ENCODE results near the gene TBC1D1.
A peak's percentile ranks its signal among the peaks of the same experiment; 100 is the strongest.

TBC1D1 gene

GRCh38 chr4:38120772-38121171 lies 229.9 kb downstream of the TBC1D1 start:
- Histone ChIP-seq H2BK120ac (ENCODE audit: insufficient read depth, low read length, poor library complexity) (peak overlapping the region; percentile 30), H3K23ac (ENCODE audit: low read length) (no peak overlapping the region), H4K91ac (ENCODE audit: low read depth, low read length) (peak overlapping the region; percentile 32), H2BK5ac (ENCODE audit: low read depth, low read length, poor library complexity) (peak overlapping the region; percentile 22), H3K9me3 (ENCODE audit: insufficient read depth, low read depth, low read length) (no peaks in the 10 kb centered on the region), H3K36me3 (ENCODE audit: control insufficient read depth in 1 of 2, insufficient read depth in 2 of 2, low read length in 2 of 2) (peaks cover 13 to 29% of the 10 kb centered on the region in 2 experiments), H3K79me2 (ENCODE audit: control insufficient read depth, insufficient read depth, low read length, poor library complexity) (no peaks in the 10 kb centered on the region), H2BK12ac (ENCODE audit: low read length) (peak overlapping the region; percentile 65), H3K4me2 (ENCODE audit: low read length) (no peak overlapping the region), H3K9ac (ENCODE audit: low read length) (no peak overlapping the region), H3K4me1 (ENCODE audit: control insufficient read depth in 1 of 2, insufficient read depth in 2 of 2, low read length in 2 of 2) (peaks cover 9 to 13% of the 10 kb centered on the region in 2 experiments), H2AFZ (ENCODE audit: insufficient read depth, low read length, poor library complexity) (no peak overlapping the region), H3K18ac (ENCODE audit: low read length) (peak overlapping the region; percentile 35), H3K79me1 (ENCODE audit: low read length) (peaks cover 12% of the 10 kb centered on the region), H3K4me3 (ENCODE audit: low read depth, low read length) (no peak overlapping the region), H4K8ac (ENCODE audit: low read depth, low read length) (no peak overlapping the region), H3K4ac (ENCODE audit: low read depth, low read length) (no peak overlapping the region), H3K27me3 (ENCODE audit: insufficient read depth, low read length) (no peaks in the 10 kb centered on the region), H3K14ac (ENCODE audit: low read length) (peak overlapping the region; percentile 57), H2AK5ac (ENCODE audit: low read length) (no peak overlapping the region), H4K12ac (ENCODE audit: low read depth, low read length) (no peak overlapping the region), H3K27ac (ENCODE audit: low read depth, low read length) (peak overlapping the region; percentile 60)
- WGBS (ENCODE audit: extremely low coverage, insufficient coverage, insufficient read length): no CpG with 5 or more reads among the region's 4 CpGs
- DNase-seq: no peak

DNA sequence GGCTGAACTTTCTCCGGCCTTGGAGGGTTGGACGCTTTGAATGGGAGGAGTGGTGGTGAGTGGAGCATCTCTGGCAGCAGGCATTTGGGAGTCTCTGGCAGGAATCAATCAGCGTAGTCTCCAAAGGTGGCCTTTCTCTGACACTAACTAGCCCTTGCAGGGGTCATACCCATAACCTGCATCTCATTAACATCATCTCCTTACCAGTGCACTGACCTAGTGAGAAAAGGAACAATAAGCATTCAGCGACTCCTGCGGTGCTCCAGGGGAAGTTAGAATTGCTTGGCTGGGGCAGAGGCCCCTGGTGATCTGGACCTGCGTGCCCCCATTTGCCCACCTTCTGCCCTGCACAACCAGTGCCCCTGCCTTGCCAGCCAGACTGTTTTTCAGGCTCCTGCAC lies 231.2 kb downstream of the TBC1D1 start:
- Histone ChIP-seq H3K27ac (ENCODE audit: low read depth, low read length) (no peak overlapping the region), H3K36me3 (ENCODE audit: control insufficient read depth in 1 of 2, insufficient read depth in 2 of 2, low read length in 2 of 2) (peaks cover 13 to 24% of the 10 kb centered on the region in 2 experiments), H3K4me3 (ENCODE audit: low read depth, low read length) (no peak overlapping the region), H3K9me3 (ENCODE audit: insufficient read depth, low read depth, low read length) (no peaks in the 10 kb centered on the region), H3K4me1 (ENCODE audit: control insufficient read depth in 1 of 2, insufficient read depth in 2 of 2, low read length in 2 of 2) (peaks cover 14 to 15% of the 10 kb centered on the region in 2 experiments), H3K27me3 (ENCODE audit: insufficient read depth, low read length) (no peaks in the 10 kb centered on the region), H3K18ac (ENCODE audit: low read length) (no peak overlapping the region), H3K23ac (ENCODE audit: low read length) (no peak overlapping the region), H2BK120ac (ENCODE audit: insufficient read depth, low read length, poor library complexity) (peak overlapping the region; percentile 16), H4K12ac (ENCODE audit: low read depth, low read length) (no peak overlapping the region), H4K91ac (ENCODE audit: low read depth, low read length) (no peak overlapping the region), H2BK12ac (ENCODE audit: low read length) (no peak overlapping the region), H3K79me2 (ENCODE audit: control insufficient read depth, insufficient read depth, low read length, poor library complexity) (no peaks in the 10 kb centered on the region), H2BK5ac (ENCODE audit: low read depth, low read length, poor library complexity) (no peak overlapping the region), H4K8ac (ENCODE audit: low read depth, low read length) (no peak overlapping the region), H3K9ac (ENCODE audit: low read length) (no peak overlapping the region), H3K79me1 (ENCODE audit: low read length) (peaks cover 12% of the 10 kb centered on the region), H3K4ac (ENCODE audit: low read depth, low read length) (no peak overlapping the region), H3K4me2 (ENCODE audit: low read length) (no peak overlapping the region), H2AFZ (ENCODE audit: insufficient read depth, low read length, poor library complexity) (no peak overlapping the region), H2AK5ac (ENCODE audit: low read length) (peak overlapping the region; percentile 53), H3K14ac (ENCODE audit: low read length) (no peak overlapping the region)
- WGBS (ENCODE audit: extremely low coverage, insufficient coverage, insufficient read length): no CpG with 5 or more reads among the region's 6 CpGs
- no peak for DNase-seq

DNA sequence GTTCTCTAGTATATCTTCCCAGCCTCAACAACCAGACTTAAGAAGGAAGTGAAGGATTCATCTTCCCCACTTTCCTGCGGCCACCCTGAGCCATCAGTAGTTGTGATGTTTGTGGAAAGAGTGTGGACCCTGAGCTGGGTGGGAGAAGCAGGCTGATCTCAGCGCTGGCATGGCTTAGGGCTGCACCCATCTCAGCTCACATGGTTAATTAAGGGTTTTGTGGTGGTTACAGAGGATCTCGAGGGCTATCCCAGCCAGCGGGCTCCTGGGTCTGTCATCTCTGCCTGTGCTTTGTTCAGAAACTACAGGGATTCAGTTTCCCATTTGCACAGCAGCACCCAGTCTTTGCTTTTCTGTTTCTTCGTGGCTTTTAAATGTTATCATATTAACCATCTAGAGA lies 232.7 kb downstream of the TBC1D1 start:
- Histone ChIP-seq H3K27ac (ENCODE audit: low read depth, low read length) (no peak overlapping the region), H3K18ac (ENCODE audit: low read length) (no peak overlapping the region), H2AK5ac (ENCODE audit: low read length) (no peak overlapping the region), H3K4ac (ENCODE audit: low read depth, low read length) (no peak overlapping the region), H4K91ac (ENCODE audit: low read depth, low read length) (no peak overlapping the region), H3K9ac (ENCODE audit: low read length) (no peak overlapping the region), H3K79me1 (ENCODE audit: low read length) (peaks cover 11% of the 10 kb centered on the region), H4K12ac (ENCODE audit: low read depth, low read length) (no peak overlapping the region), H3K4me3 (ENCODE audit: low read depth, low read length) (no peak overlapping the region), H3K36me3 (ENCODE audit: control insufficient read depth in 1 of 2, insufficient read depth in 2 of 2, low read length in 2 of 2) (peaks cover 8 to 15% of the 10 kb centered on the region in 2 experiments), H3K9me3 (ENCODE audit: insufficient read depth, low read depth, low read length) (no peaks in the 10 kb centered on the region), H3K27me3 (ENCODE audit: insufficient read depth, low read length) (no peaks in the 10 kb centered on the region), H3K4me1 (ENCODE audit: control insufficient read depth in 1 of 2, insufficient read depth in 2 of 2, low read length in 2 of 2) (peaks cover 20% of the 10 kb centered on the region in 2 experiments), H4K8ac (ENCODE audit: low read depth, low read length) (no peak overlapping the region), H3K14ac (ENCODE audit: low read length) (no peak overlapping the region), H3K23ac (ENCODE audit: low read length) (no peak overlapping the region), H3K79me2 (ENCODE audit: control insufficient read depth, insufficient read depth, low read length, poor library complexity) (no peaks in the 10 kb centered on the region), H3K4me2 (ENCODE audit: low read length) (no peak overlapping the region), H2AFZ (ENCODE audit: insufficient read depth, low read length, poor library complexity) (no peak overlapping the region), H2BK120ac (ENCODE audit: insufficient read depth, low read length, poor library complexity) (no peak overlapping the region), H2BK5ac (ENCODE audit: low read depth, low read length, poor library complexity) (no peak overlapping the region), H2BK12ac (ENCODE audit: low read length) (no peak overlapping the region)
- WGBS (ENCODE audit: extremely low coverage, insufficient coverage, insufficient read length): no CpG with 5 or more reads among the region's 5 CpGs
- DNase-seq: no peak

DNA sequence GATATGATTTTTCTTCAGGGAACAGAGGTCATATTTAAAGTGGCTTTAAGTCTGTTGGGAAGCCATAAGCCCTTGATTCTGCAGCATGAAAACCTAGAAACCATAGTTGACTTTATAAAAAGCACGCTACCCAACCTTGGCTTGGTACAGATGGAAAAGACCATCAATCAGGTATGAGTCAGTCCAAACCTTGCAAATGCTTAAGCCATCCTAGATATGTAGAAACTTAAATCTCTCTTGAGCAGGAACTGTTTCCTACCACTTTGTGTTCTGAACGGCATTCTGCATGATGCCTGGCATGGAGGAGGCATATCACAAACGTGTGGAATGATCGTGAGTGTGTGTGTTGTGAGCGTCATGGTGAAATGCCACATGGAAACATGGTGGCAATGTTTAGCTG lies 234.1 kb downstream of the TBC1D1 start:
- no peak overlapping the region for H2BK120ac ChIP-seq (ENCODE audit: insufficient read depth, low read length, poor library complexity)
- WGBS (ENCODE audit: extremely low coverage, insufficient coverage, insufficient read length): no CpG with 5 or more reads among the region's 5 CpGs
- H3K9ac ChIP-seq (ENCODE audit: low read length): no peak overlapping the region
- H3K27me3 ChIP-seq (ENCODE audit: insufficient read depth, low read length): no peaks in the 10 kb centered on the region
- H3K4me2 ChIP-seq (ENCODE audit: low read length): no peak overlapping the region
- H2BK5ac ChIP-seq (ENCODE audit: low read depth, low read length, poor library complexity): no peak overlapping the region
- H2BK12ac ChIP-seq (ENCODE audit: low read length): no peak overlapping the region
- DNase-seq: no peak
- H3K4ac ChIP-seq (ENCODE audit: low read depth, low read length): no peak overlapping the region
- no peaks in the 10 kb centered on the region for H3K9me3 ChIP-seq (ENCODE audit: insufficient read depth, low read depth, low read length)
- no peak overlapping the region for H4K8ac ChIP-seq (ENCODE audit: low read depth, low read length)
- H3K79me2 ChIP-seq (ENCODE audit: control insufficient read depth, insufficient read depth, low read length, poor library complexity): peaks cover 2% of the 10 kb centered on the region
- no peak overlapping the region for H2AFZ ChIP-seq (ENCODE audit: insufficient read depth, low read length, poor library complexity)
- H3K4me1 ChIP-seq (ENCODE audit: control insufficient read depth in 1 of 2, insufficient read depth in 2 of 2, low read length in 2 of 2): peaks cover 24 to 26% of the 10 kb centered on the region in 2 experiments
- H3K18ac ChIP-seq (ENCODE audit: low read length): no peak overlapping the region
- no peak overlapping the region for H4K91ac ChIP-seq (ENCODE audit: low read depth, low read length)
- H2AK5ac ChIP-seq (ENCODE audit: low read length): no peak overlapping the region
- no peak overlapping the region for H3K23ac ChIP-seq (ENCODE audit: low read length)
- no peak overlapping the region for H4K12ac ChIP-seq (ENCODE audit: low read depth, low read length)
- H3K4me3 ChIP-seq (ENCODE audit: low read depth, low read length): no peak overlapping the region
- H3K27ac ChIP-seq (ENCODE audit: low read depth, low read length): no peak overlapping the region
- peaks cover 13% of the 10 kb centered on the region for H3K79me1 ChIP-seq (ENCODE audit: low read length)
- H3K36me3 ChIP-seq (ENCODE audit: control insufficient read depth in 1 of 2, insufficient read depth in 2 of 2, low read length in 2 of 2): peaks cover 8 to 17% of the 10 kb centered on the region in 2 experiments
- no peak overlapping the region for H3K14ac ChIP-seq (ENCODE audit: low read length)

All from trophoblast cell (in vitro differentiated cells and primary cell).